GM23248 (cell line): ENCODE measurements around the gene GNAT3.

ENCODE experiments used
- EZH2 ChIP-seq: fragments of 200-600 bp; sonication (generic); IDR thresholded peaks from 2 replicates; pipeline ENCODE4 v1.6.1; 2018; ENCODE audit warnings: antibody characterized with exemption, mild to moderate bottlenecking; ENCODE audit not compliant: insufficient read depth, poor library complexity, severe bottlenecking
- EZH2phosphoT487 ChIP-seq: fragments of 200-600 bp; sonication (generic); IDR thresholded peaks from 2 replicates; pipeline ENCODE4 v1.6.1; 2018; ENCODE audit warnings: antibody characterized with exemption, moderate library complexity, mild to moderate bottlenecking, low read depth; ENCODE audit not compliant: insufficient read depth

- TF ChIP-seq EZH2 (no peak), EZH2phosphoT487 (no peak)
Measured at GRCh38 chr7:80510021-80510420, 1.8 kb downstream of the GNAT3 start.
